WTC11 (cell line): ENCODE data around the gene PALD1. TPM values are rescaled to one million over a fixed set of nuclear protein-coding genes. Genes with fewer than 3 reads are reported as not detected.

Experiments used
- ATAC-seq: fragments of 200-7000 bp; cut with Tn5 transposase; 2 replicates; pipeline ENCODE4 v1.10.0; 2021; ENCODE audit warnings: mild to moderate bottlenecking, moderate library complexity
- CTCF ChIA-PET: fragments of 300-600 bp; sonication (Branson Sonifier 250); formaldehyde crosslinking; loops from one replicate; lab custom pipeline; 2021; ENCODE audit warnings: antibody characterized with exemption; lab: Charles Lee
- POLR2A ChIA-PET: fragments of 350-600 bp; sonication (Branson Sonifier 250); formaldehyde crosslinking; loops from one replicate; lab custom pipeline; 2021; ENCODE audit warnings: antibody characterized with exemption; lab: Charles Lee
- DNase-seq: peaks from one replicate; pipeline ENCODE4 v3.0.0; 2021; ENCODE audit warnings: low spot score
- H3K27ac Mint-ChIP-seq: 2 replicates; pipeline ENCODE4 v1.8.0; 2021; ENCODE audit warnings: mixed read lengths
- H3K27me3 Mint-ChIP-seq: 2 replicates; pipeline ENCODE4 v1.8.0; 2021; ENCODE audit warnings: low read depth, mild to moderate bottlenecking, moderate library complexity, mixed read lengths
- H3K36me3 Mint-ChIP-seq: 2 replicates; pipeline ENCODE4 v1.8.0; 2021; ENCODE audit warnings: mixed read lengths
- H3K4me1 Mint-ChIP-seq: 2 replicates; pipeline ENCODE4 v1.8.0; 2022; ENCODE audit warnings: mixed read lengths
- H3K4me3 Mint-ChIP-seq: 2 replicates; pipeline ENCODE4 v1.8.0; 2021; ENCODE audit warnings: mild to moderate bottlenecking, moderate library complexity, mixed read lengths
- H3K9me3 Mint-ChIP-seq: 2 replicates; pipeline ENCODE4 v1.8.0; 2021; ENCODE audit warnings: mixed read lengths
- ATF2 ChIP-seq: sonication (generic); formaldehyde crosslinking; IDR thresholded peaks from 2 replicates; pipeline ENCODE4 v1.8.1; 2022; ENCODE audit warnings: low read depth, missing genetic modification reagents, borderline replicate concordance
- ERG ChIP-seq: fragments of 250-450 bp; sonication (Bioruptor Pico); IDR thresholded peaks from 2 replicates; pipeline ENCODE4 v1.8.0; 2021; ENCODE audit warnings: mild to moderate bottlenecking
- FOXK1 ChIP-seq: sonication (generic); formaldehyde crosslinking; IDR thresholded peaks from 2 replicates; pipeline ENCODE4 v1.8.0; 2022; ENCODE audit warnings: mild to moderate bottlenecking, moderate library complexity, missing genetic modification reagents
- MAX ChIP-seq: sonication (generic); formaldehyde crosslinking; IDR thresholded peaks from 2 replicates; pipeline ENCODE4 v1.8.0; 2022; ENCODE audit warnings: mild to moderate bottlenecking, missing genetic modification reagents
- NFE2L1 ChIP-seq: sonication (generic); formaldehyde crosslinking; IDR thresholded peaks from 2 replicates; pipeline ENCODE4 v1.8.1; 2023; ENCODE audit warnings: missing genetic modification reagents
- NFYB ChIP-seq: sonication (generic); formaldehyde crosslinking; conservative IDR thresholded peaks from 2 replicates; pipeline ENCODE4 v1.8.0; 2022; ENCODE audit warnings: low read depth, missing genetic modification reagents
- RORB ChIP-seq: fragments of 250-450 bp; sonication (Bioruptor Pico); IDR thresholded peaks from 2 replicates; pipeline ENCODE4 v1.9.0; 2021; ENCODE audit warnings: mild to moderate bottlenecking
- SOX15 ChIP-seq: fragments of 250-450 bp; sonication (Bioruptor Pico); IDR thresholded peaks from 2 replicates; pipeline ENCODE4 v1.9.0; 2021; ENCODE audit warnings: mild to moderate bottlenecking
- SP1 ChIP-seq: sonication (generic); formaldehyde crosslinking; conservative IDR thresholded peaks from 2 replicates; pipeline ENCODE4 v1.8.1; 2022; ENCODE audit warnings: missing genetic modification reagents
- STAT6 ChIP-seq: sonication (generic); formaldehyde crosslinking; conservative IDR thresholded peaks from 2 replicates; pipeline ENCODE4 v1.8.1; 2023; ENCODE audit warnings: mild to moderate bottlenecking, low read depth, missing genetic modification reagents, moderate library complexity
- USF1 ChIP-seq: sonication (generic); formaldehyde crosslinking; IDR thresholded peaks from 2 replicates; pipeline ENCODE4 v1.8.0; 2022; ENCODE audit warnings: mild to moderate bottlenecking, missing genetic modification reagents
- ZNF219 ChIP-seq: sonication (generic); formaldehyde crosslinking; IDR thresholded peaks from 2 replicates; pipeline ENCODE4 v1.8.0; 2023; ENCODE audit warnings: missing genetic modification reagents, mild to moderate bottlenecking, borderline replicate concordance
- ZNF423 ChIP-seq: fragments of 250-450 bp; sonication (Bioruptor Pico); IDR thresholded peaks from 2 replicates; pipeline ENCODE4 v2.1.2; 2022; ENCODE audit warnings: mild to moderate bottlenecking, moderate library complexity
- total RNA-seq: library from RNA; stranded (reverse); gene quantifications from 3 replicates; pipeline ENCODE4 v1.2.3, GENCODE V29; 2021
- TF ChIP-seq, protein P1 (sequence below): sonication (generic); formaldehyde crosslinking; IDR thresholded peaks from 2 replicates; pipeline ENCODE4 v1.8.1; 2022; ENCODE audit warnings: mild to moderate bottlenecking, moderate library complexity, missing genetic modification reagents
- TF ChIP-seq, protein P2 (sequence below): fragments of 250-450 bp; sonication (Bioruptor Pico); IDR thresholded peaks from 2 replicates; pipeline ENCODE4 v1.9.0; 2021; ENCODE audit warnings: mild to moderate bottlenecking
- TF ChIP-seq, protein P3 (sequence below): sonication (generic); formaldehyde crosslinking; IDR thresholded peaks from 2 replicates; pipeline ENCODE4 v1.8.1; 2022; ENCODE audit warnings: mild to moderate bottlenecking, missing genetic modification reagents, moderate library complexity, borderline replicate concordance

Gene PALD1
- total RNA-seq, 1 experiment from 2014 or later: 43.6 TPM

GRCh38 chr10:70495691-70496261 lies 17.2 kb downstream of the PALD1 start:
- Mint-ChIP-seq H3K27ac (no peak overlapping the region), H3K9me3 (no peaks in the 10 kb centered on the region), H3K4me1 (peaks cover 67% of the 10 kb centered on the region), H3K4me3 (no peak overlapping the region), H3K27me3 (no peaks in the 10 kb centered on the region), H3K36me3 (no peaks in the 10 kb centered on the region)
- no peak for ATAC-seq
- ChIA-PET CTCF (interaction anchor here (1.3 to 2.2 kb wide), 2 partner anchors 34 to 45 kb away, joined by 4 to 15 read pairs; no protein-coding TSS in a partner anchor), POLR2A (interaction anchor here (1.4 kb wide), 1 partner anchor 18 kb away, joined by 3 read pairs; no protein-coding TSS in a partner anchor)
- no peak for TF ChIP-seq ATF2 (CRISPR knock-in tag)
- TF ChIP-seq ERG (CRISPR knock-in tag): no peak
- no peak for DNase-seq

GRCh38 chr10:70496341-70497119 lies 18.0 kb downstream of the PALD1 start:
- Mint-ChIP-seq H3K27me3 (no peaks in the 10 kb centered on the region), H3K9me3 (no peaks in the 10 kb centered on the region), H3K4me3 (no peak overlapping the region), H3K4me1 (peaks cover 62% of the 10 kb centered on the region), H3K27ac (peak overlapping the region; percentile 73), H3K36me3 (no peaks in the 10 kb centered on the region)
- DNase-seq: no peak
- ChIA-PET POLR2A (interaction anchor here (0.7 kb wide), 1 partner anchor 29 kb away, joined by 3 read pairs; no protein-coding TSS in a partner anchor), CTCF (no interaction called here)
- TF ChIP-seq ZNF423 (CRISPR knock-in tag) (no peak), STAT6 (CRISPR knock-in tag) (no peak), NFYB (CRISPR knock-in tag) (no peak), FOXK1 (CRISPR knock-in tag) (no peak), SP1 (no peak), ZNF219 (CRISPR knock-in tag) (no peak), RORB (CRISPR knock-in tag) (no peak), SOX15 (no peak), USF1 (no peak), NFE2L1 (CRISPR knock-in tag) (no peak), MAX (CRISPR knock-in tag) (no peak)
- TF ChIP-seq, protein P1, sequence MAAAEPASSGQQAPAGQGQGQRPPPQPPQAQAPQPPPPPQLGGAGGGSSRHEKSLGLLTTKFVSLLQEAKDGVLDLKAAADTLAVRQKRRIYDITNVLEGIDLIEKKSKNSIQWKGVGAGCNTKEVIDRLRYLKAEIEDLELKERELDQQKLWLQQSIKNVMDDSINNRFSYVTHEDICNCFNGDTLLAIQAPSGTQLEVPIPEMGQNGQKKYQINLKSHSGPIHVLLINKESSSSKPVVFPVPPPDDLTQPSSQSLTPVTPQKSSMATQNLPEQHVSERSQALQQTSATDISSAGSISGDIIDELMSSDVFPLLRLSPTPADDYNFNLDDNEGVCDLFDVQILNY (CRISPR knock-in tag): no peak
- TF ChIP-seq, protein P2, sequence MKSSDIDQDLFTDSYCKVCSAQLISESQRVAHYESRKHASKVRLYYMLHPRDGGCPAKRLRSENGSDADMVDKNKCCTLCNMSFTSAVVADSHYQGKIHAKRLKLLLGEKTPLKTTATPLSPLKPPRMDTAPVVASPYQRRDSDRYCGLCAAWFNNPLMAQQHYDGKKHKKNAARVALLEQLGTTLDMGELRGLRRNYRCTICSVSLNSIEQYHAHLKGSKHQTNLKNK (CRISPR knock-in tag): no peak
- TF ChIP-seq, protein P3, sequence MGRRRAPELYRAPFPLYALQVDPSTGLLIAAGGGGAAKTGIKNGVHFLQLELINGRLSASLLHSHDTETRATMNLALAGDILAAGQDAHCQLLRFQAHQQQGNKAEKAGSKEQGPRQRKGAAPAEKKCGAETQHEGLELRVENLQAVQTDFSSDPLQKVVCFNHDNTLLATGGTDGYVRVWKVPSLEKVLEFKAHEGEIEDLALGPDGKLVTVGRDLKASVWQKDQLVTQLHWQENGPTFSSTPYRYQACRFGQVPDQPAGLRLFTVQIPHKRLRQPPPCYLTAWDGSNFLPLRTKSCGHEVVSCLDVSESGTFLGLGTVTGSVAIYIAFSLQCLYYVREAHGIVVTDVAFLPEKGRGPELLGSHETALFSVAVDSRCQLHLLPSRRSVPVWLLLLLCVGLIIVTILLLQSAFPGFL (CRISPR knock-in tag): no peak
- TF ChIP-seq, all 79 proteins: peak for 0
- no peak for ATAC-seq
